ENCODE data around the gene RALGPS1.

Gene RALGPS1

DNA sequence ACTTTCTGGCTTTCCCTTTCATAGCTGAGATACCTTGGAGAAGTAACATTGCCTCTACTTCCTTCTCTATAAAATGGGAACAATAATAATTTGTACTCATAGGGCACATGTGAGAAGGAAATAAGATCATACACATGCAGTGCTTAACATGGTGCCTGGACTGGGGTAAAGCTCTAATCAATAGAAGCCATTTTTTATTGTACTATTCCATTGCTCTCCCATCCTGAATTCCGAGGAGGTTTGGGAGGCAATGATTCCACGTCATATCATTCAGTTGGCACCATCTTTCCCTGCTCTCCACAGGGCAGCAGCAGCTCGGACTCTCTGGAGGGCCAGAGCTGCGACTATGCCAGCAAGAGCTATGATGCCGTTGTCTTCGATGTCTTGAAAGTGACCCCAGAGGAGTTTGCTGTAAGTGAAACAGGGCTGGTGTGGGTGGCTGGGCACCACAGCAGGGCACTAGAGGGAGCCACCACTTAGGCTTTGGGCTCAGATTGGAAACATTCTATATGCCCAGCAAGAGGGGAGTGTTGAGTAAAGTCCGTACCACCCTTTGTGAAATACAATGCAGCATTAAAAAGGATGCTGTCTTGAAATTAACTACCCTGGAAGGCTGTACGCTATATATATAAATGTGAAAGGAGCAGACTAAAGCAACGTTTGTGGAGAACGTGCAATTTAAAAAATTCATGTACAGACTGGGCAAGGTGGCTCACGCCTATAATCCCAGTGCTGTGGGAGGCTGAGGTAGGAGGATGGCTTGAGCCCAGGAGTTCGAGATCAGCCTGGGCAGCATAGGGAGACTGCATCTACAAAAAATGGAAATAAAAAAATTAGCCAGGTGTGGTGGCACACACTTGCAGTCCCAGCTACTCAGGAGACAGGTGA lies 51.2 kb downstream of the RALGPS1 start:
- TF ChIP-seq, protein P1, sequence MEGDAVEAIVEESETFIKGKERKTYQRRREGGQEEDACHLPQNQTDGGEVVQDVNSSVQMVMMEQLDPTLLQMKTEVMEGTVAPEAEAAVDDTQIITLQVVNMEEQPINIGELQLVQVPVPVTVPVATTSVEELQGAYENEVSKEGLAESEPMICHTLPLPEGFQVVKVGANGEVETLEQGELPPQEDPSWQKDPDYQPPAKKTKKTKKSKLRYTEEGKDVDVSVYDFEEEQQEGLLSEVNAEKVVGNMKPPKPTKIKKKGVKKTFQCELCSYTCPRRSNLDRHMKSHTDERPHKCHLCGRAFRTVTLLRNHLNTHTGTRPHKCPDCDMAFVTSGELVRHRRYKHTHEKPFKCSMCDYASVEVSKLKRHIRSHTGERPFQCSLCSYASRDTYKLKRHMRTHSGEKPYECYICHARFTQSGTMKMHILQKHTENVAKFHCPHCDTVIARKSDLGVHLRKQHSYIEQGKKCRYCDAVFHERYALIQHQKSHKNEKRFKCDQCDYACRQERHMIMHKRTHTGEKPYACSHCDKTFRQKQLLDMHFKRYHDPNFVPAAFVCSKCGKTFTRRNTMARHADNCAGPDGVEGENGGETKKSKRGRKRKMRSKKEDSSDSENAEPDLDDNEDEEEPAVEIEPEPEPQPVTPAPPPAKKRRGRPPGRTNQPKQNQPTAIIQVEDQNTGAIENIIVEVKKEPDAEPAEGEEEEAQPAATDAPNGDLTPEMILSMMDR (conservative IDR thresholded peaks at IDR 0.05): peak; percentile 96
- TF ChIP-seq ZFX (IDR thresholded peaks at IDR 0.05): no peak
- H3K27ac ChIP-seq: no peak overlapping the region

DNA sequence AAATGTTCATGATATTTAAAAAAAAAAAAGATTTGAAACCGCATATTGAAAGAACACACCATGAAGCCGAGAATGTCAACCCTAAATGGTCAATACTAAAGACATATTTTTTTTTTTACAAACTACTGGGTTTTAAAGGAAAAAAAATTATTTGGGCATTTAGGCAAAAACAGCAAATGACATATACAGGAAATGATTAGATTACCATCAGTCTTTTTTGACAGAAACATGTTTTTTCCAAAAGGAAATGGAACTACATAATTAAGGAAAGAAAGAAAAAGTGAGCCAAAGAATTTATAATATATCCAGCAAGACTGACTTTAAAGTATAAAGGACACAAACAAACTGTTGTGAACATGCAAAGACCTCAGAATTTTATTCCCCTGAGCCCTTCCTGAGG lies 56.7 kb downstream of the RALGPS1 start:
- no peak for TF ChIP-seq ZFX (IDR thresholded peaks at IDR 0.05)
- TF ChIP-seq, protein P1 (conservative IDR thresholded peaks at IDR 0.05): no peak
- no peak overlapping the region for H3K27ac ChIP-seq

DNA sequence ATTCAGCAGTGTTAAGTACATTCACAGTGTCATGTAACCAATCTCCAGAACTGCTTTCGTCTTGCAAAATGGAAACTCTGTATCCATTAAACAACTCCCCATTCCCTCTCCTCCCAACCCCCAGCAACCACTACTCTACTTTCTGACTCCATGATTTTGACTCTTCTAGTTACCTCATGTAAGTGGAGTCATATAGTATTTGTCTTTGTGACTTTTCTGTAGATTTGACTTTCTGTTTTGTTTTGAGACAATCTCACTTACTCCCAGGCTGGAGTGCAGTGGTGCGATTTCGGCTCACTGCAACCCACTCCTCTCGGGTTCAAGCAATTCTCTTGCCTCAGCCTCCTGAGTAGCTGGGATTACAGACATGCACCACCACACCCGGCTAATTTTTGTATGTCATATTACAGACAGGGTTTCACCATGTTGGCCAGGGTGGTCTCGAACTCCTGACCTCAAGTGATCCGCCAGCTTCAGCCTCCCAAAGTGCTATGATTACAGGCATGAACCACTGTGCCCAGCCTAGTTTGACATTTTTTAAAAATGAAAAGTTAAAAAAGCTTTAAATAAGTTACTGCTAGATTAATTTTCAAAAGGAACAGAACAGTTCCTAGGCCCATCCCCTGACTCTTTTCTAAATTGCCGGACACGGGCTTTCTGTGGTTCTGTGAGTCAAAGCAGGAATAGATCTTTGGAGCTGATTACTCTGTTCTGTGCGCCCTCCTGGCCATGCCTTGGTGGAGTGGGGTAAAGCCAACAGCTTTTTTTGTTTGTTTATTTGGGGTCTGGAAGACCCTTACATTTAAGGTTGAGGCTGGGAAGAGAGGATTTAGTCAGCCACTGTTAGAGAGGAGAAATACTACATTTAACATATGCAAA lies 59.3 kb downstream of the RALGPS1 start:
- TF ChIP-seq ZFX (IDR thresholded peaks at IDR 0.05): no peak
- TF ChIP-seq, protein P1 (conservative IDR thresholded peaks at IDR 0.05): no peak
- no peak overlapping the region for H3K27ac ChIP-seq

DNA sequence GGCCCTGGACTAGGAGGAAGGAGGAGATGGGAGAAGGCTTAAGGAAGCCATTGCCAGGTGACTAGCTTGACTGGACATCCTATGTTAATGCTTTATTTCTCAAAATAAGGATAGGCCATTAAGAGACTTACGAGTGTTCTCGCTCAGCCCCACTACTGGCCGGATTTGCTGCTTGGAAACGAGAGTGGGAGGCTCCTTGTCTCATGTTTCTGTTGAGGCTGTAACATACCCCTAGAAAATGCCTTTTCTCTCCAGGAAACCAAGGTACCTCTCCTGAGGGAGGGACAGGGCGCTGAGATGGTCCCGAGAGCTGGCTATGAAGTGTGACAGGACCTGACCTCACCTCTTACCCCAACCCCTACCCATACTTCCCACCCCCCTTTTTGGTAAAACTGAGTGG lies 60.0 kb downstream of the RALGPS1 start:
- H3K27ac ChIP-seq: no peak overlapping the region
- no peak for TF ChIP-seq ZFX (IDR thresholded peaks at IDR 0.05)
- TF ChIP-seq, protein P1 (conservative IDR thresholded peaks at IDR 0.05): no peak

DNA sequence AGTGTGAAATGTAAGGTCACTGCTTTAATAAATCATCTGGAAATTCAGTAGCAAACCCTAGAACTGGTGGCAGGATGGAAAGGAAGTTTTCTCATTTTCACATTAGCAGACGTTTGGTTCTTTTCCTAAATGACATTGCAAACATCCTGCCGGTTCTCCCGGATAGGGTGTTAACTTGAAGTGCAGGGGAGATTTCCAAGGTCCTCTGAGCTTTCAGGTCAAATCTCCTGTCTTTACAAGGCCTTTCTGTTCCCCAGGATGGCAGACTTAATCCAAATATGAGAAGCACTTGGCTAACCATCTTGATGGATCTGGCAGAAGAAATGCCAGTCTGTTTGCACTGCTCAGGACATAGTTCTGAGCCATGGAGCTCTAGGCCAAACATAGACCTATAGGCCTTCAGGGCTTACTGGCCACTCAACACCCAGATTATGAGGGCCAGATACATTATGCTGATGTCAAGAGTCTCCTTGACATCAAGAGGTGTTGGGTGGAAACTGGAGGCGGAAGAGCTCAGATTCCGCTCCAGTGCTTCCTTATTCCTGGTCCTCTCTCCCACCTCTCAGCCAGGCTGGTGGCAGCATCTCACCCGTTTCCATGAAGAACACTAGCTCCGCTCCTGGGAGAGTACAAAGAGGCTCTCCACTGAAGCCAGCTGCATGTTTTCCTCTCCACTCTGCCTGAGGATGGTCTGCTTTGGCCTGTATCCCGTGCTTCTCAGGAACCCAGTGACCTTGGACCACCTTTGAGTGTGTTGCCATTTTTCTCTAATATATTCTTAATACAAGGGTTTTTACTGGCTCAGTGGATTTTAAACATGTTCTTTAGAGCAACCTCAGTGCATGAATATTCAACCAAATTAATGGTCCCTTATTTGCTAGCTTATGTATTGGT lies 61.0 kb downstream of the RALGPS1 start:
- TF ChIP-seq, protein P1 (conservative IDR thresholded peaks at IDR 0.05): no peak
- no peak for TF ChIP-seq ZFX (IDR thresholded peaks at IDR 0.05)
- no peak overlapping the region for H3K27ac ChIP-seq

DNA sequence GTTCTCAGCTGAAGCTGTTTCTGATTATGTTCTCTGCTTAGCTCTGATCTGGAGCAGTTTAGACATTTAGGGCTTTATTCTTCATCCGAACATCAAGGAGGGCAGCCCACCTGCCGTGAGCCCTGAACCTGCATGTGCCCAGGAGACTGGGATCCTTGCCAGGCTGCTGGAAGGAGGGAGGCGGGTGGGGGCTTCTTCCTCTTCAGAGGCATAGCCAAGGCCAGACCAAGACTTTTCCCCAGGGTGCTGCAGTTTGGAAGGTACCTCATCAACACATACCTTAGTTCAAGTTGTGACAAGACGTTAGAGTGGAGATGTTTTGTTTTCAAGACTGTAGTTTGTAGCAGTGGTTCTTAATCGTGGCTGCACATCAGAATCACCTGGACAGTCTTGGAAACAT lies 64.9 kb downstream of the RALGPS1 start:
- H3K27ac ChIP-seq: no peak overlapping the region
- TF ChIP-seq, protein P1 (conservative IDR thresholded peaks at IDR 0.05): no peak
- TF ChIP-seq ZFX (IDR thresholded peaks at IDR 0.05): no peak
